ENCODE measurements around the gene PSMB7. TPM values are rescaled to one million over a fixed set of nuclear protein-coding genes. Genes with fewer than 3 reads are reported as not detected.

Gene PSMB7
- total RNA-seq, 1 donor from 2014 or later: 73.2 TPM

DNA sequence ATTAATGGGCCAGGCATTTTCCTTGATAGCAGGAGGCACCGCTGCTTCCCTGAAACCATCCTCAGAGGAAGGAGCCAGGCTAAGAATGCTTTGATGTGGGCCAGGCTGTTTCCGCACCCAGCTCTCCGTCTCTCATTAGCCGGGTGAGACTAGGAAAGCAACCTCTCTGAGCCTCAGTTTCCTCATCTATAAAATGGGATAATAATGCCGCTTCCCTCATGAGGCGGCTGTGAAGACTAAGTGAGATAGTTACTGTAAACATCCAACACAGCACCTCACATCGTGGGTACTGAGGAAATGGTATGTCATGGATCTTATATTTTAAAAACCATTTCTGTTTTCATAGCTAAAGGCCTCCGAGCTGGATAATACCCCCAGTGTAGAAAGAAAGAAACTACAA is 111.0 kb downstream of the PSMB7 start:
- no peaks in the 10 kb centered on the region for H3K27me3 ChIP-seq (ENCODE audit: low read depth)
- intact Hi-C loops (cut with DNase I): no loop called here
- no peak for DNase-seq
- H3K27ac ChIP-seq: no peak overlapping the region
- no peaks in the 10 kb centered on the region for H3K9me3 ChIP-seq
- H3K4me1 ChIP-seq: peaks cover 24% of the 10 kb centered on the region
- peaks cover 51% of the 10 kb centered on the region for H3K36me3 ChIP-seq
- no peak overlapping the region for H3K4me3 ChIP-seq
- TF ChIP-seq, protein P1, sequence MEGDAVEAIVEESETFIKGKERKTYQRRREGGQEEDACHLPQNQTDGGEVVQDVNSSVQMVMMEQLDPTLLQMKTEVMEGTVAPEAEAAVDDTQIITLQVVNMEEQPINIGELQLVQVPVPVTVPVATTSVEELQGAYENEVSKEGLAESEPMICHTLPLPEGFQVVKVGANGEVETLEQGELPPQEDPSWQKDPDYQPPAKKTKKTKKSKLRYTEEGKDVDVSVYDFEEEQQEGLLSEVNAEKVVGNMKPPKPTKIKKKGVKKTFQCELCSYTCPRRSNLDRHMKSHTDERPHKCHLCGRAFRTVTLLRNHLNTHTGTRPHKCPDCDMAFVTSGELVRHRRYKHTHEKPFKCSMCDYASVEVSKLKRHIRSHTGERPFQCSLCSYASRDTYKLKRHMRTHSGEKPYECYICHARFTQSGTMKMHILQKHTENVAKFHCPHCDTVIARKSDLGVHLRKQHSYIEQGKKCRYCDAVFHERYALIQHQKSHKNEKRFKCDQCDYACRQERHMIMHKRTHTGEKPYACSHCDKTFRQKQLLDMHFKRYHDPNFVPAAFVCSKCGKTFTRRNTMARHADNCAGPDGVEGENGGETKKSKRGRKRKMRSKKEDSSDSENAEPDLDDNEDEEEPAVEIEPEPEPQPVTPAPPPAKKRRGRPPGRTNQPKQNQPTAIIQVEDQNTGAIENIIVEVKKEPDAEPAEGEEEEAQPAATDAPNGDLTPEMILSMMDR (IDR thresholded peaks at IDR 0.05): no peak
- ATAC-seq: no peak

DNA sequence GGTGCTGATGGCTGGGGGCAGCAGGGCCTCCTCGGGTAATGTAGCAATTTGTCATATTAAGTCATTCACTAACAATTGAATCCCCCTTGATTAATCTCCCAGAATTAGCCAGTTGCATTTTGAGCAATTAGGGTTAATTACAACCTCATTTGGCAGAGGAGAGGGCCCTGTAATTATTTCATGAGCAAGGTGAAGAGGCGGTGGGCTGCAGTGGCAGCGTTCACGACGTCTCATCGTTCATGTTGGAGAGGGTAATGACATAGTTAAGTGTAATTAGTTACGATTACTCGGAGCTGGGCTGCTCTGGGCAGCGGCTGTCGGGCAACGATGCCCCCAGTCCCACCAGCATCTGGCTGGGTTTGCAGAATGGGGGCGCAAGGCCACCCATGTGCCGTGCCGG is 111.5 kb downstream of the PSMB7 start:
- H3K4me1 ChIP-seq: peaks cover 27% of the 10 kb centered on the region
- no peaks in the 10 kb centered on the region for H3K27me3 ChIP-seq (ENCODE audit: low read depth)
- H3K36me3 ChIP-seq: peaks cover 46% of the 10 kb centered on the region
- H3K9me3 ChIP-seq: no peaks in the 10 kb centered on the region
- no peak overlapping the region for H3K4me3 ChIP-seq
- no peak overlapping the region for H3K27ac ChIP-seq
- intact Hi-C loops (cut with DNase I): no loop called here
- ATAC-seq (no peak), DNase-seq (no peak)
- TF ChIP-seq, protein P1 (IDR thresholded peaks at IDR 0.05): no peak

Other genes with a start within 250 kb of the PSMB7 start
- gene NEK6, start 157.5 kb downstream of the PSMB7 start, total RNA-seq: 125 TPM
- gene ADGRD2, start 35.0 kb upstream of the PSMB7 start, total RNA-seq: not detected
- gene NR5A1, start 92.0 kb upstream of the PSMB7 start, total RNA-seq: not detected

Measured in lower lobe of right lung (tissue), 2 donors.